HepG2 (cell line): ENCODE results near the gene BUD23. TPM values are rescaled to one million over a fixed set of nuclear protein-coding genes. Genes with fewer than 3 reads are reported as not detected.
A peak's percentile ranks its signal among the peaks of the same experiment; 100 is the strongest.

Experiments
- JUND ChIP-seq: sonication (generic); formaldehyde crosslinking; IDR thresholded peaks from 2 replicates; pipeline ENCODE4 v1.8.0; 2022; ENCODE audit warnings: mild to moderate bottlenecking, missing genetic modification reagents
- PAXIP1 ChIP-seq: sonication (generic); formaldehyde crosslinking; conservative IDR thresholded peaks from 2 replicates; pipeline ENCODE4 v1.4.0; 2020; ENCODE audit warnings: mild to moderate bottlenecking, missing genetic modification reagents, moderate library complexity
- RXRA ChIP-seq: sonication (generic); formaldehyde crosslinking; IDR thresholded peaks from 2 replicates; pipeline ENCODE4 v1.5.1; 2020; ENCODE audit warnings: missing genetic modification reagents
- SRY ChIP-seq: sonication (generic); formaldehyde crosslinking; IDR thresholded peaks from 2 replicates; pipeline ENCODE4 v1.8.0; 2022; ENCODE audit warnings: mild to moderate bottlenecking, missing genetic modification reagents
- TEF ChIP-seq: sonication (generic); formaldehyde crosslinking; IDR thresholded peaks from 2 replicates; pipeline ENCODE4 v1.5.0; 2020; ENCODE audit warnings: missing genetic modification reagents
- ZMYM2 ChIP-seq: sonication (generic); formaldehyde crosslinking; IDR thresholded peaks from 2 replicates; pipeline ENCODE4 v1.8.0; 2022; ENCODE audit warnings: mild to moderate bottlenecking, missing genetic modification reagents
- ZNF788 ChIP-seq: sonication (generic); formaldehyde crosslinking; IDR thresholded peaks from 2 replicates; pipeline ENCODE4 v1.5.0; 2020; ENCODE audit warnings: mild to moderate bottlenecking, missing genetic modification reagents, borderline replicate concordance
- ZNF83 ChIP-seq: sonication (generic); formaldehyde crosslinking; IDR thresholded peaks from 2 replicates; pipeline ENCODE4 v1.4.0; 2020; ENCODE audit warnings: missing genetic modification reagents, mild to moderate bottlenecking, borderline replicate concordance
- ZSCAN29 ChIP-seq: sonication (generic); formaldehyde crosslinking; conservative IDR thresholded peaks from 2 replicates; pipeline ENCODE4 v1.4.0; 2020; ENCODE audit warnings: mild to moderate bottlenecking, missing genetic modification reagents
- polyA plus RNA-seq, 8 experiments: library from polyadenylated mRNA; depleted of rRNA in 3 of 8; stranded (reverse) in 7 of 8; unstranded in 1 of 8; fragments of >200 nt; fragmentation: Illumina TruSeq in 4 of 8; extraction: Trizol in 4 of 8; gene quantifications; 2 replicates each; pipeline versions ENCODE4 v1.2.1 to v1.2.3, GENCODE V29; 2011 to 2016; ENCODE audit warnings: low read depth in 4 of 8, missing spikeins in 1 of 8, mixed read lengths in 1 of 8; ENCODE audit not compliant: insufficient read depth in 1 of 8
- total RNA-seq, 5 experiments: library from RNA; depleted of rRNA; stranded (reverse); fragments of >200 nt; fragmentation: Illumina TruSeq; extraction: Trizol; gene quantifications; 2 replicates each; pipeline ENCODE4 v1.2.3, GENCODE V29; 2016; ENCODE audit warnings: low read depth in 1 of 5
- TF ChIP-seq, protein P1 (sequence below): sonication (generic); formaldehyde crosslinking; conservative IDR thresholded peaks from 2 replicates; pipeline ENCODE4 v1.8.0; 2022; ENCODE audit warnings: missing genetic modification reagents

The BUD23 gene
- total and polyA plus RNA-seq, 2 of the 13 experiments (the other 11 are each of a cell fraction or from before 2014, with no cell fraction given): 47.5 to 54.5 TPM

DNA sequence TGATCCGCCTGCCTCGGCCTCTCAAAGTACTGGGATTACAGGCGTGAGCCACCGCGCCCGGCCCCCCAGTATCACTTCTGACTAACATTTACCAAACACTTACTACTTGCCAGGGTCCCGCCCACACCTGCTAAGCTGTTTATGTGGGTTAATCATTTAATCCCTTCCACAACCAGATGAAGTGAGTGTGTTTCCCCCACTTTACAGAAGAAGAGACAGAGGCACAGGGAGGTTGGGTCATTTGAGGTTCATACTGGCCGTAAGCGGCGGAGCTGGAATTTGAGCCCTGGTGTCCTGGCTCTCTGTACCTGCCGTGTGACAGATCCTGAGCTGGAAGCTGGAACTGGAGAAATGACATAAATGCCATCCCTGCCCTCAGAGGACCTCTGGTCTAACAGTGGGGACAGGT, 30.9 kb upstream of the BUD23 start (continued):
- TF ChIP-seq PAXIP1: 0 out of 2 replicates have a peak, but pooled peaks have one; percentile 25
- TF ChIP-seq ZSCAN29 (CRISPR knock-in tag): 0 out of 2 replicates have a peak, but pooled peaks have one; percentile 26
- no peak for TF ChIP-seq ZNF83 (CRISPR knock-in tag)
- no peak for TF ChIP-seq JUND (CRISPR knock-in tag)
- no peak for TF ChIP-seq TEF (CRISPR knock-in tag)
- TF ChIP-seq, protein P1, sequence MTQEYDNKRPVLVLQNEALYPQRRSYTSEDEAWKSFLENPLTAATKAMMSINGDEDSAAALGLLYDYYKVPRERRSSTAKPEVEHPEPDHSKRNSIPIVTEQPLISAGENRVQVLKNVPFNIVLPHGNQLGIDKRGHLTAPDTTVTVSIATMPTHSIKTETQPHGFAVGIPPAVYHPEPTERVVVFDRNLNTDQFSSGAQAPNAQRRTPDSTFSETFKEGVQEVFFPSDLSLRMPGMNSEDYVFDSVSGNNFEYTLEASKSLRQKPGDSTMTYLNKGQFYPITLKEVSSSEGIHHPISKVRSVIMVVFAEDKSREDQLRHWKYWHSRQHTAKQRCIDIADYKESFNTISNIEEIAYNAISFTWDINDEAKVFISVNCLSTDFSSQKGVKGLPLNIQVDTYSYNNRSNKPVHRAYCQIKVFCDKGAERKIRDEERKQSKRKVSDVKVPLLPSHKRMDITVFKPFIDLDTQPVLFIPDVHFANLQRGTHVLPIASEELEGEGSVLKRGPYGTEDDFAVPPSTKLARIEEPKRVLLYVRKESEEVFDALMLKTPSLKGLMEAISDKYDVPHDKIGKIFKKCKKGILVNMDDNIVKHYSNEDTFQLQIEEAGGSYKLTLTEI (CRISPR knock-in tag): no peak
- TF ChIP-seq ZNF788: 0 out of 2 replicates have a peak, but pooled peaks have one; percentile 19
- TF ChIP-seq ZMYM2 (CRISPR knock-in tag): 0 out of 2 replicates have a peak, but pooled peaks have one; percentile 22
- TF ChIP-seq RXRA (CRISPR knock-in tag): peak; percentile 68
- TF ChIP-seq SRY (CRISPR knock-in tag): no peak
